K562 (cell line): ENCODE data around the gene FIBIN. TPM values are rescaled to one million over a fixed set of nuclear protein-coding genes. Genes with fewer than 3 reads are reported as not detected.

Experiments used
- ATAC-seq: fragments of 200-7000 bp; cut with Tn5 transposase; 3 replicates; pipeline ENCODE4 v1.9.1; 2020; ENCODE audit warnings: moderate library complexity
- BruUV-seq: library from RNA; stranded (reverse); fragments of 400-500 nt; replicated peaks from 2 replicates; lab custom pipeline; 2021; lab: Mats Ljungman, UMichigan
- CTCF ChIA-PET: fragments of 300-600 bp; formaldehyde crosslinking; extraction: SDS; loops from one replicate; lab custom pipeline; 2021; ENCODE audit warnings: low intra/inter-chr PET ratio; lab: Yijun Ruan, JAX
- POLR2A ChIA-PET: fragments of 300-600, 350-650 bp; sonication (Branson Sonifier 250); formaldehyde crosslinking; extraction: SDS; loops from one replicate; lab custom pipeline; 2021; ENCODE audit warnings: antibody characterized with exemption, inconsistent platforms; lab: Yijun Ruan, JAX
- DNase-seq, 4 experiments: peaks; one replicate each; pipeline versions ENCODE4 v3.0.0 to v3.0.0-alpha.2; 2011 to 2018; ENCODE audit warnings: low spot score in 3 of 4, mixed read lengths in 3 of 4; ENCODE audit errors: extremely low read depth in 1 of 4
- FAIRE-seq: peaks from 2 replicates; lab custom pipeline; 2011; peaks lifted over from hg19 to GRCh38; lab: Jason Lieb, UNC
- H2AFZ ChIP-seq: 2 replicates; pipeline ENCODE4 v1.6.0; 2011; ENCODE audit warnings: low read depth, low read length, control low read depth, inconsistent platforms
- H3K27ac ChIP-seq: fragments of 200-600 bp; 3 replicates; pipeline ENCODE4 v1.8.0; 2011; ENCODE audit warnings: low read depth, mild to moderate bottlenecking, control low read depth, inconsistent platforms, low read length, moderate library complexity, mixed read lengths; ENCODE audit errors: extremely low read depth
- H3K27me3 ChIP-seq, 2 experiments: fragments of 300-600 bp in 1 of 2; 2 replicates in 1 of 2; 3 replicates in 1 of 2; pipeline versions ENCODE4 v1.6.0 to v1.8.0; 2011; ENCODE audit warnings: inconsistent platforms in 2 of 2, low read length in 2 of 2, mild to moderate bottlenecking in 1 of 2, mixed read lengths in 1 of 2, moderate library complexity in 1 of 2; ENCODE audit not compliant: control insufficient read depth in 2 of 2, insufficient read depth in 2 of 2
- H3K36me3 ChIP-seq: fragments of 300-600 bp; 3 replicates; pipeline ENCODE4 v1.8.0; 2011; ENCODE audit warnings: mild to moderate bottlenecking, low read length, inconsistent platforms; ENCODE audit not compliant: control insufficient read depth, insufficient read depth
- H3K4me1 ChIP-seq, 2 experiments: fragments of 200-600 bp in 1 of 2; replicated peaks in 1 of 2; 2 replicates in 1 of 2; 3 replicates in 1 of 2; pipeline versions ENCODE4 v1.5.1 to v1.8.0; 2011; ENCODE audit warnings: inconsistent platforms in 2 of 2, low read length in 2 of 2, mild to moderate bottlenecking in 1 of 2, mixed read lengths in 1 of 2, moderate library complexity in 1 of 2; ENCODE audit not compliant: control insufficient read depth in 2 of 2, insufficient read depth in 2 of 2
- H3K4me2 ChIP-seq: 2 replicates; pipeline ENCODE4 v1.6.1; 2011; ENCODE audit warnings: low read length, control low read depth, inconsistent platforms, mixed read lengths; ENCODE audit not compliant: insufficient read depth
- H3K4me3 ChIP-seq: fragments of 200-600 bp; sonication (generic), shearing (Covaris generic); 2 replicates; pipeline ENCODE4 v1.5.1; 2016; ENCODE audit warnings: control low read depth, inconsistent platforms
- H3K79me2 ChIP-seq: fragments of 200-600 bp; 3 replicates; pipeline ENCODE4 v1.8.0; 2011; ENCODE audit warnings: low read length, inconsistent platforms; ENCODE audit not compliant: control insufficient read depth, insufficient read depth
- H3K9ac ChIP-seq, 2 experiments: 2 replicates each; pipeline versions ENCODE4 v1.6.0 to v1.6.1; 2011; ENCODE audit warnings: low read depth in 2 of 2, low read length in 2 of 2, control low read depth in 1 of 2, inconsistent platforms in 1 of 2, mild to moderate bottlenecking in 1 of 2, mixed read lengths in 1 of 2; ENCODE audit not compliant: insufficient read depth in 1 of 2
- H3K9me1 ChIP-seq: one replicate; pipeline ENCODE4 v1.6.0; 2011; ENCODE audit warnings: inconsistent platforms, mild to moderate bottlenecking, low read length, moderate library complexity; ENCODE audit not compliant: control insufficient read depth, insufficient read depth
- H3K9me3 ChIP-seq: replicated peaks from 2 replicates; pipeline ENCODE4 v1.5.1; 2011; ENCODE audit warnings: low read depth, low read length, inconsistent platforms; ENCODE audit not compliant: control insufficient read depth, insufficient read depth
- H4K20me1 ChIP-seq: replicated peaks from 2 replicates; pipeline ENCODE4 v1.6.1; 2011; ENCODE audit warnings: low read length, inconsistent platforms, mixed read lengths; ENCODE audit not compliant: control insufficient read depth, insufficient read depth
- BRF1 ChIP-seq: IDR thresholded peaks from 3 replicates; pipeline ENCODE4 v1.6.1; 2011; ENCODE audit warnings: borderline replicate concordance, mild to moderate bottlenecking; ENCODE audit not compliant: insufficient read length; ENCODE audit errors: extremely low read depth
- E2F8 ChIP-seq: fragments of 450-650 bp; IDR thresholded peaks from 2 replicates; pipeline ENCODE4 v1.7.1; 2018; ENCODE audit warnings: mild to moderate bottlenecking, low read depth; ENCODE audit not compliant: partially characterized antibody
- FOXM1 ChIP-seq, 2 experiments: fragments of 450-650 bp in 1 of 2; sonication (generic) in 1 of 2; formaldehyde crosslinking in 1 of 2; IDR thresholded peaks; 2 replicates each; pipeline versions ENCODE4 v1.6.1 to v1.9.0; 2017 to 2022; ENCODE audit warnings: low read depth in 2 of 2, mild to moderate bottlenecking in 2 of 2, missing genetic modification reagents in 1 of 2, moderate library complexity in 1 of 2
- KAT8 ChIP-seq: fragments of 450-650 bp; IDR thresholded peaks from 2 replicates; pipeline ENCODE4 v1.6.1; 2016; ENCODE audit warnings: low read depth, mild to moderate bottlenecking
- SMARCC2 ChIP-seq: fragments of 450-650 bp; IDR thresholded peaks from 2 replicates; pipeline ENCODE4 v1.6.1; 2017; ENCODE audit warnings: antibody characterized with exemption, moderate library complexity, mild to moderate bottlenecking, low read depth
- ZBTB26 ChIP-seq: fragments of 450-650 bp; formaldehyde crosslinking; IDR thresholded peaks from 2 replicates; pipeline ENCODE4 v1.4.0; 2022; ENCODE audit warnings: missing genetic modification characterization
- ZNF124 ChIP-seq: sonication (generic); formaldehyde crosslinking; IDR thresholded peaks from 2 replicates; pipeline ENCODE4 v1.8.1; 2022; ENCODE audit warnings: missing genetic modification reagents
- ZNF217 ChIP-seq: sonication (generic); formaldehyde crosslinking; IDR thresholded peaks from 2 replicates; pipeline ENCODE4 v1.8.0; 2022; ENCODE audit warnings: mild to moderate bottlenecking, missing genetic modification reagents
- ZNF274 ChIP-seq: IDR thresholded peaks from 2 replicates; pipeline ENCODE4 v1.6.1; 2011; ENCODE audit warnings: low read depth, mild to moderate bottlenecking, low read length, moderate library complexity, borderline replicate concordance
- ZNF77 ChIP-seq: fragments of 250-450 bp; sonication (Bioruptor Pico); IDR thresholded peaks from 2 replicates; pipeline ENCODE4 v1.5.0; 2020
- ZNF79 ChIP-seq: fragments of 250-450 bp; sonication (Bioruptor Pico); IDR thresholded peaks from 2 replicates; pipeline ENCODE4 v1.4.0; 2020; ENCODE audit warnings: low read depth, mild to moderate bottlenecking, moderate library complexity
- WGBS: fragments of 100-300 bp; shearing (Covaris generic); methylation state at CpG from one replicate; pipeline ENCODE4 v1.1.6; 2016; ENCODE audit warnings: low coverage, mixed read lengths; ENCODE audit not compliant: insufficient coverage; ENCODE audit errors: missing lambda C conversion rate; 5-methylcytosine and 5-hydroxymethylcytosine counted together
- in situ Hi-C: fragments of 300-500 bp; cut with MboI; formaldehyde crosslinking; loops from 4 replicates; pipeline ENCODE4 v1.15.0; 2018; ENCODE audit warnings: inconsistent platforms, mixed read lengths
- intact Hi-C: fragments of 100-400 bp; cut with micrococcal nuclease; formaldehyde crosslinking; loops from 2 replicates; pipeline ENCODE4 v1.14.2; 2022
- polyA plus RNA-seq, 8 experiments: library from polyadenylated mRNA; depleted of rRNA in 4 of 8; stranded (reverse) in 5 of 8; unstranded in 3 of 8; fragments of >200 nt; fragmentation: Nextera tagmentation in 2 of 8; fragmentation: Illumina TruSeq in 1 of 8; extraction: Ambion mirVana in 2 of 8; extraction: Trizol in 1 of 8; gene quantifications; 2 replicates each; pipeline versions ENCODE4 v1.2.1 to v1.2.3, GENCODE V29; 2011 to 2014; ENCODE audit warnings: inconsistent platforms in 1 of 8, missing spikeins in 1 of 8
- total RNA-seq, 7 experiments: library from RNA; depleted of rRNA in 6 of 7; stranded (reverse); fragments of >200 nt in 6 of 7; fragmentation: Illumina TruSeq in 2 of 7; extraction: Trizol in 2 of 7; gene quantifications; 2 replicates each; pipeline versions ENCODE4 v1.2.1 to v1.2.3, GENCODE V29; 2011 to 2021; ENCODE audit warnings: low replicate concordance in 1 of 7

The FIBIN gene
- total and polyA plus RNA-seq, 9 of the 15 experiments (the other 6 are each of a cell fraction or from before 2014, with no cell fraction given): not detected

DNA sequence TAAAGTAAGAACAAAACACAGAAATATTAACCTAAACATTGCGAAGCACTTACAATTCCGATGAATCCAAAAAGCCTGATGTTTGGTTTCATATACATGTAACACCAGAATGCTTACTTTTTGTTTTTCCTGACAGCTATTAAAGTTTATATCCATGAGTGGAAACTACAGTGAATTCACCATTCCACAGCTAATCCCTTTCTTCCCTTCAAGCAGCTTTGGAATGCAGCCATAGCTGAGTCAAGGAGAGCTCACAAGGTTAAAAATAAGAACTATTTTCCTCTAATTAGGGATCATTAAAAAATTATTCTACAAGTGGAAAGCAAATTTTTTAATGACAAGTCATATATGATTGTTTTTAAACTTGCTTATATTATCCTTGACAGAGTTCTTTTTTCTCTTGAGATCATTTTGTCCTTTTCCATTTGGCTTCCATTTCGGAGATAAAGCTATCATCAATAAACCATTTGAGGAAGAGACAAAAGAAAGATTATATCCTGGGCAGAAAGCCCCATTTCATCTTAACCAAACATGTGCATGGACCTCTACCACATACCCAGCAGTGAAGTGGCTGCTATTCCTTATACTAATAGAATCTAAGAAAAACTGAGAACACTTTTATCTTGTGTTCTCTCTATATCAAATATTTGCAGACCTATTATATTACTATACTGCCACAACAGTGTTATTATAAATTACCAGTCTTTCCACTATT lies 19.7 kb upstream of the FIBIN start:
- WGBS: 2% methylated on average over 3 of the region's 3 CpGs
- TF ChIP-seq KAT8: no peak
- Histone ChIP-seq H3K36me3 (no peaks in the 10 kb centered on the region), H4K20me1 (no peaks in the 10 kb centered on the region), H3K4me1 (no peaks in the 10 kb centered on the region), H3K9ac (no peak overlapping the region), H3K9me1 (no peaks in the 10 kb centered on the region), H3K79me2 (no peaks in the 10 kb centered on the region), H3K9me3 (no peaks in the 10 kb centered on the region), H2AFZ (no peak overlapping the region), H3K4me2 (no peak overlapping the region), H3K27me3 (no peaks in the 10 kb centered on the region), H3K4me3 (no peak overlapping the region), H3K27ac (no peak overlapping the region)
- no peak for ATAC-seq
- no peak for FAIRE-seq
- intact Hi-C loops: no loop called here
- CTCF ChIA-PET: no interaction called here
- no TSS peak for BruUV-seq
- DNase-seq: no peak
- POLR2A ChIA-PET: no interaction called here
- in situ Hi-C loops: no loop called here

- Histone ChIP-seq H3K9me3 (no peaks in the 10 kb centered on the region), H3K27ac (no peak overlapping the region), H3K36me3 (no peaks in the 10 kb centered on the region), H4K20me1 (no peaks in the 10 kb centered on the region), H3K4me2 (no peak overlapping the region), H3K4me1 (no peaks in the 10 kb centered on the region), H3K79me2 (no peaks in the 10 kb centered on the region), H3K9me1 (no peaks in the 10 kb centered on the region), H3K27me3 (no peaks in the 10 kb centered on the region), H3K4me3 (no peak overlapping the region), H3K9ac (no peak overlapping the region), H2AFZ (no peak overlapping the region)
- DNase-seq (no peak), ATAC-seq (no peak), FAIRE-seq (no peak)
- 4% methylated on average over 2 of the region's 2 CpGs for WGBS
- in situ Hi-C loops: no loop called here
- ChIA-PET POLR2A (no interaction called here), CTCF (no interaction called here)
- no TSS peak for BruUV-seq
- intact Hi-C loops: no loop called here
- no peak for TF ChIP-seq ZNF274
- TF ChIP-seq SMARCC2: no peak
- TF ChIP-seq ZBTB26 (CRISPR knock-in tag): no peak
- TF ChIP-seq ZNF124: no peak
- TF ChIP-seq FOXM1 (IDR thresholded peaks at IDR 0.05; ENCODE audit: low read depth): no peak
- no peak for TF ChIP-seq FOXM1 (CRISPR knock-in tag; IDR thresholded peaks at IDR 0.05; ENCODE audit: low read depth)
- TF ChIP-seq E2F8: no peak
- TF ChIP-seq ZNF77 (CRISPR knock-in tag): no peak
- no peak for TF ChIP-seq BRF1
- no peak for TF ChIP-seq ZNF79
- no peak for TF ChIP-seq ZNF217 (CRISPR knock-in tag)
These were observed 18.9 kb upstream of the FIBIN start for GRCh38 chr11:26974996-26975395.
